Measurements from ENCODE around the gene ARHGEF39. TPM values are rescaled to one million over a fixed set of nuclear protein-coding genes. Genes with fewer than 3 reads are reported as not detected.
"Not testable (repeated sequence)": the region's sequence is repeated elsewhere in the genome, so short reads cannot be mapped to it uniquely, and the experiment has no call there.

The ARHGEF39 gene
- total RNA-seq, 1 donor from 2014 or later = 0.89 TPM

DNA sequence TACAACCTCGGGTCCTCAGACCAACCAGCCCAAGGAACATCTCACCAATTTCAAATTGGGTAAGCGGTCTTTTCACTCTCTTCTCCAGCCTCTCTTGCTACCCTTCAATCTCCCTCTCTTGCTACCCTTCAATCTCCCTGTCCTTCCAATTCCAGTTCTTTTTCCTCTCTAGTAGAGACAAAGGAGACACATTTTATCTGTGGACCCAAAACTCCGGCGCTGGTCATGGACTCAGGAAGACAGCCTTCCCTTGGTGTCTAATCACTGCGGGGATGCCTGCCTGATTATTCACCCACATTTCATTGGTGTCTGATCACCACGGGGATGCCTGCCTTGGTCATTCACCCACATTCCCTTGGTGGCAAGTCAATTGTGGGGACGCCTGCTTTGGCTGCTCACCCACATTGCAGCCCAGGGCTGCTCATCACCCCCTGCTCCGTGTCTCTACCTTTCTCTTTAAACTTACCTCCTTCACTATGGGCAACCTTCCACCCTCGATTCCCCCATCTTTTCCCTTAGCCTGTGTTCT lies 27.5 kb downstream of the ARHGEF39 start:
- H3K9me3 Mint-ChIP-seq; intact Hi-C loops (cut with micrococcal nuclease); DNase-seq; H3K27me3 Mint-ChIP-seq; H3K36me3 Mint-ChIP-seq (ENCODE audit: low read depth); ATAC-seq (ENCODE audit: low read depth): not testable (repeated sequence)
- Mint-ChIP-seq H3K4me1 (peaks cover 91% of the 10 kb centered on the region), H3K4me3 (peak overlapping the region; percentile 20), H3K27ac (peak overlapping the region; percentile 94)
- ChIA-PET POLR2A (interaction anchor here (1.1 to 3.4 kb wide), 3 partner anchors 8 to 21 kb away, joined by 3 to 55 read pairs (median 12); partner anchors contain the start of genes CCDC107, CD72 and RMRP), CTCF (interaction anchor here (1.1 kb wide), 1 partner anchor 9 kb away, joined by 6 read pairs; no protein-coding TSS in a partner anchor)

DNA sequence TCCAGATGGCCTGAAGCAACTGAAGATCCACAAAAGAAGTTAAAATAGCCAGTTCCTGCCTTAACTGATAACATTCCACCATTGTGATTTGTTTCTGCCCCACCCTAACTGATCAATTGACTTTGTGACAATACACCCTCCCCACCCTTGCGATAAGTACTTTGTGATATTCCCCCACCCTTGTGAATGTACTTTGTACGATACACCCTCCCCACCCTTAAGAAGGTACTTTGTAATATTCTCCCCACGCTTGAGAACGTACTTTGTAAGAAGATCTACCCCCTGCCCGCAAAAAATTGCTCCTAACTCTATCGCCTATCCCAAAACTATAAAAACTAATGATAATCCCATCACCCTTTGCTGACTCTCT lies 28.1 kb downstream of the ARHGEF39 start:
- H3K4me1 Mint-ChIP-seq = peaks cover 85% of the 10 kb centered on the region
- H3K36me3 Mint-ChIP-seq (ENCODE audit: low read depth); ATAC-seq (ENCODE audit: low read depth); DNase-seq; H3K9me3 Mint-ChIP-seq; H3K27me3 Mint-ChIP-seq: not testable (repeated sequence)
- peak overlapping the region; percentile 94 for H3K27ac Mint-ChIP-seq
- CTCF ChIA-PET = interaction anchor here (1.3 to 1.9 kb wide), 2 partner anchors 9 to 24 kb away, joined by 4 to 6 read pairs; no protein-coding TSS in a partner anchor
- POLR2A ChIA-PET = interaction anchor here (0.5 to 3.3 kb wide), 6 partner anchors 9 to 177 kb away, joined by 3 to 96 read pairs (median 4); partner anchors contain the start of genes CD72 and HINT2
- H3K4me3 Mint-ChIP-seq = peak overlapping the region; percentile 28
- intact Hi-C loops (cut with micrococcal nuclease) = loop anchor here (1.0 kb wide), 3 partner anchors 18 to 33 kb away; no protein-coding TSS in a partner anchor

DNA sequence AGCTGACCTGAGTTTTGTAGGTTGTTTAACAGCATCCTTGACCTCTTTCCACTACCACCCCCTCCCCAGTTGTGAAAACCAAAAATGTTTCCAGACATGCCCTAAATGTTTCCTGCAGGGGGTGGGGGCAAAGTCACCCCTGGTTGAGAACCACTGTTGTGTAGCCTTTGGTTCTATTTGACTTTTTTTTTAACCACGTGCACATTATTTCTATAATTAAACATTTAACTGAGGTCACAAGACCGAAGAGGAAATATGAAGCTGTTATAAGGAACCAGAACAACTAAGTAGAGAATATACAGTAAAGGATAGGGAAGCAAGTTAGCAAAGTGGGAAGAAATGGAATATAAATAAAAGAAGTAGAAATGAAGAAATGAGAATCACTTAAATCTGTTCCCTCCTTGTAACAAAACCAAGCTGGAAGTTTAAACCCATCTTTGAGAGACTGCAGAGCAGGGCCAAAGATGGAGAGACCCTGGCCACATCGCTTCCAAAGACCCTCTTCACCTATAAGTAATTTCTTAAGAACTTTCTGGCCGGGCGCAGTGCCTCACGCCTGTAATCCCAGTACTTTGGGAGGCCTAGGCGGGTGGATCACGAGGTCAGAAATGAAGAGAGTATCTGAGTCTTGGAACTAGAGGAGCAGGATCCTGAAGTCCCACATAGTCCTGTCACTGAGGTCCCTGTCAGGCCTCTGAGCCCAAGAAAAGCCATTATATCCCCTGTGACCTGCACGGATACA lies 28.7 kb downstream of the ARHGEF39 start:
- no peak for DNase-seq
- intact Hi-C loops (cut with micrococcal nuclease) = loop anchor here (1.0 kb wide), 3 partner anchors 17 to 32 kb away; no protein-coding TSS in a partner anchor
- POLR2A ChIA-PET = interaction anchor here (0.5 to 3.3 kb wide), 9 partner anchors 10 to 178 kb away, joined by 3 to 96 read pairs (median 4); partner anchors contain the start of genes CCDC107, CD72, HINT2 and RMRP
- CTCF ChIA-PET = interaction anchor here (1.2 to 1.9 kb wide), 4 partner anchors 10 to 24 kb away, joined by 3 to 7 read pairs (median 5); no protein-coding TSS in a partner anchor
- Mint-ChIP-seq H3K27me3 (no peaks in the 10 kb centered on the region), H3K4me1 (peaks cover 80% of the 10 kb centered on the region), H3K9me3 (no peaks in the 10 kb centered on the region), H3K4me3 (peak overlapping the region; percentile 71), H3K36me3 (ENCODE audit: low read depth) (peaks cover 6% of the 10 kb centered on the region), H3K27ac (peak overlapping the region; percentile 94)
- TF ChIP-seq, protein P1, sequence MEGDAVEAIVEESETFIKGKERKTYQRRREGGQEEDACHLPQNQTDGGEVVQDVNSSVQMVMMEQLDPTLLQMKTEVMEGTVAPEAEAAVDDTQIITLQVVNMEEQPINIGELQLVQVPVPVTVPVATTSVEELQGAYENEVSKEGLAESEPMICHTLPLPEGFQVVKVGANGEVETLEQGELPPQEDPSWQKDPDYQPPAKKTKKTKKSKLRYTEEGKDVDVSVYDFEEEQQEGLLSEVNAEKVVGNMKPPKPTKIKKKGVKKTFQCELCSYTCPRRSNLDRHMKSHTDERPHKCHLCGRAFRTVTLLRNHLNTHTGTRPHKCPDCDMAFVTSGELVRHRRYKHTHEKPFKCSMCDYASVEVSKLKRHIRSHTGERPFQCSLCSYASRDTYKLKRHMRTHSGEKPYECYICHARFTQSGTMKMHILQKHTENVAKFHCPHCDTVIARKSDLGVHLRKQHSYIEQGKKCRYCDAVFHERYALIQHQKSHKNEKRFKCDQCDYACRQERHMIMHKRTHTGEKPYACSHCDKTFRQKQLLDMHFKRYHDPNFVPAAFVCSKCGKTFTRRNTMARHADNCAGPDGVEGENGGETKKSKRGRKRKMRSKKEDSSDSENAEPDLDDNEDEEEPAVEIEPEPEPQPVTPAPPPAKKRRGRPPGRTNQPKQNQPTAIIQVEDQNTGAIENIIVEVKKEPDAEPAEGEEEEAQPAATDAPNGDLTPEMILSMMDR (IDR thresholded peaks at IDR 0.05) = no peak
- ATAC-seq (ENCODE audit: low read depth) = peak; percentile 64

DNA sequence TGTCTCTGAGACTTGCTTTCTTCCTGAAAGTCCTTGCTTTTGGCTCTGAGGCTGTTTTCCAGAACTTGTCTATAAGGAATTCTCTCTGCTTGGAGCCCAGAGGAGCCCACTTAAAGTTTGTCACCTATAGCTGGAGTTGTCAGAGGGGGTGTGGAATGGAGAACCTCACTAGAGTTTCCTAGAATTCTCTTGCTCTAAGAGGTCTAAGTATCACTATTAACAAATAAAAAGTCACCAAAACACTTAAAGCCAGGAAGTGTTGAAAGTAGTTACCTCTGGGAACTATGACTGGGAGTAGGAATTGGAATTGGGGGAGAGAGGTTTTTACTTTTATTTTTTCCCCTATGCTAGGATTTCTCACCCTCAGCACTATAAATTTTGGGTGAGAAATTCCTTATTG lies 29.3 kb downstream of the ARHGEF39 start:
- POLR2A ChIA-PET = interaction anchor here (0.8 to 3.3 kb wide), 6 partner anchors 10 to 22 kb away, joined by 3 to 96 read pairs (median 4); partner anchors contain the start of genes CCDC107, CD72 and RMRP
- CTCF ChIA-PET = interaction anchor here (1.2 to 1.9 kb wide), 5 partner anchors 10 to 61 kb away, joined by 3 to 7 read pairs (median 4); no protein-coding TSS in a partner anchor
- no peaks in the 10 kb centered on the region for H3K27me3 Mint-ChIP-seq
- DNase-seq = no peak
- peak overlapping the region; percentile 94 for H3K27ac Mint-ChIP-seq
- H3K4me1 Mint-ChIP-seq = peaks cover 74% of the 10 kb centered on the region
- intact Hi-C loops (cut with micrococcal nuclease) = loop anchor here (1.0 kb wide), 3 partner anchors 16 to 31 kb away; no protein-coding TSS in a partner anchor
- TF ChIP-seq, protein P1 (IDR thresholded peaks at IDR 0.05) = no peak
- no peaks in the 10 kb centered on the region for H3K9me3 Mint-ChIP-seq
- H3K36me3 Mint-ChIP-seq (ENCODE audit: low read depth) = peaks cover 6% of the 10 kb centered on the region
- ATAC-seq (ENCODE audit: low read depth) = no peak
- H3K4me3 Mint-ChIP-seq = peak overlapping the region; percentile 71

DNA sequence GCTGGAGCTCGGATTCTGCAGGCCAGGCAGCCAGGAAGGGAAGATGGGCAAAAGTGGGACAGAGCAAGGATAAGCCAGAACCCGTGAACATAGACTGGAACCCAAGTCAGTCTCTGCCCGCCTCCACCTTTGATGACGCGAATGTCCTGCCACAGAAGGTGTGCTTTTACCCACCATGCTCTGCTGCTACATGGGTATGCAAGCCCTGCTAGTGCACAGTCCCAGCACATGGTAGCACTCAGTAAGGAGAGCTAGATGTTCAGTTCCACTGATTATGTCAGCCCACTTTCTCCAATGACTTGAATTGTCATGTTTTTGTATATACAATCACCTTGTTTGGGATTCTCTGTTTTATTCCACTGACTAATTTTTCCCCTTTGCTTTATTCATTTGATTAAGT lies 35.4 kb downstream of the ARHGEF39 start:
- no peak for DNase-seq
- ATAC-seq (ENCODE audit: low read depth) = no peak
- Mint-ChIP-seq H3K9me3 (no peaks in the 10 kb centered on the region), H3K4me3 (no peak overlapping the region), H3K4me1 (peaks cover 55% of the 10 kb centered on the region), H3K36me3 (ENCODE audit: low read depth) (no peaks in the 10 kb centered on the region), H3K27me3 (no peaks in the 10 kb centered on the region), H3K27ac (no peak overlapping the region)
- ChIA-PET POLR2A (interaction anchor here (0.8 to 6.7 kb wide), 3 partner anchors 9 to 17 kb away, joined by 3 to 72 read pairs (median 5); partner anchors contain the start of gene CD72), CTCF (interaction anchor here (0.5 kb wide), 1 partner anchor 14 kb away, joined by 3 read pairs; no protein-coding TSS in a partner anchor)
- intact Hi-C loops (cut with micrococcal nuclease) = no loop called here
- TF ChIP-seq, protein P1 (IDR thresholded peaks at IDR 0.05) = no peak
